Activated B cell treated with CpG ODN at 0.5 μM for 24 hours (primary cell): ENCODE data around the gene CD9. TPM values are rescaled to one million over a fixed set of nuclear protein-coding genes. Genes with fewer than 3 reads are reported as not detected.

Experiments
- ATAC-seq: fragments of 200-7000 bp; cut with Tn5 transposase; one replicate; pipeline ENCODE4 v1.10.0; 2021; ENCODE audit warnings: low read depth, mild to moderate bottlenecking, moderate library complexity
- CTCF ChIA-PET: fragments of 350-600 bp; sonication (Branson Sonifier 250); formaldehyde crosslinking; loops from one replicate; lab custom pipeline; 2021; ENCODE audit warnings: antibody characterized with exemption; lab: Charles Lee
- POLR2A ChIA-PET: fragments of 350-600 bp; sonication (Branson Sonifier 250); formaldehyde crosslinking; loops from one replicate; lab custom pipeline; 2021; ENCODE audit warnings: antibody characterized with exemption; lab: Charles Lee
- DNase-seq: peaks from one replicate; pipeline ENCODE4 v3.0.0; 2022
- H3K27ac Mint-ChIP-seq: one replicate; pipeline ENCODE4 v1.8.0; 2020; ENCODE audit warnings: mixed read lengths
- H3K27me3 Mint-ChIP-seq: one replicate; pipeline ENCODE4 v1.8.0; 2021; ENCODE audit warnings: mixed read lengths
- H3K36me3 Mint-ChIP-seq: one replicate; pipeline ENCODE4 v1.8.0; 2021; ENCODE audit warnings: low read depth, mixed read lengths
- H3K4me1 Mint-ChIP-seq: one replicate; pipeline ENCODE4 v1.8.0; 2021; ENCODE audit warnings: mixed read lengths
- H3K4me3 Mint-ChIP-seq: one replicate; pipeline ENCODE4 v1.8.0; 2020; ENCODE audit warnings: mild to moderate bottlenecking, mixed read lengths
- H3K9me3 Mint-ChIP-seq: one replicate; pipeline ENCODE4 v1.8.0; 2020; ENCODE audit warnings: mixed read lengths
- CTCF ChIP-seq: fragments of 200-600 bp; IDR thresholded peaks from one replicate; pipeline ENCODE4 v1.8.0; 2022; ENCODE audit warnings: antibody characterized with exemption, mild to moderate bottlenecking
- intact Hi-C: fragments of 100-400 bp; cut with micrococcal nuclease; formaldehyde crosslinking; loops from one replicate; pipeline ENCODE4 v1.15.1; 2024
- total RNA-seq: library from RNA; stranded (reverse); gene quantifications from 2 replicates; pipeline ENCODE4 v1.2.3, GENCODE V29; 2022

The CD9 gene
- total RNA-seq, 1 donor from 2014 or later = 2.5 TPM

GRCh38 chr12:6279256-6279628, 79.0 kb downstream of the CD9 start:
- Mint-ChIP-seq H3K36me3 (no peaks in the 10 kb centered on the region), H3K4me3 (peak overlapping the region; percentile 50), H3K27ac (no peak overlapping the region), H3K9me3 (no peaks in the 10 kb centered on the region), H3K4me1 (peaks cover 6% of the 10 kb centered on the region), H3K27me3 (peaks cover 48% of the 10 kb centered on the region)
- intact Hi-C loops = loop anchor here (2.0 to 5.0 kb wide), 2 partner anchors 54 to 193 kb away; partner anchors contain the start of gene VAMP1
- no peak for DNase-seq
- ChIA-PET CTCF (interaction anchor here (0.6 to 4.7 kb wide), 18 partner anchors 9 to 291 kb away, joined by 3 to 50 read pairs (median 4); partner anchors contain the start of gene CD9), POLR2A (no interaction called here)
- TF ChIP-seq CTCF = no peak
- no peak for ATAC-seq

- peak overlapping the region; percentile 28 for H3K4me3 Mint-ChIP-seq
- DNase-seq = no peak
- no peak for ATAC-seq
- no peaks in the 10 kb centered on the region for H3K36me3 Mint-ChIP-seq
- ChIA-PET POLR2A (no interaction called here), CTCF (interaction anchor here (0.8 to 4.7 kb wide), 7 partner anchors 8 to 291 kb away, joined by 3 to 50 read pairs (median 7); no protein-coding TSS in a partner anchor)
- TF ChIP-seq CTCF = no peak
- intact Hi-C loops = loop anchor here (2.0 to 5.0 kb wide), 2 partner anchors 55 to 193 kb away; partner anchors contain the start of gene VAMP1
- H3K4me1 Mint-ChIP-seq = peaks cover 6% of the 10 kb centered on the region
- H3K27me3 Mint-ChIP-seq = peaks cover 50% of the 10 kb centered on the region
- no peaks in the 10 kb centered on the region for H3K9me3 Mint-ChIP-seq
- no peak overlapping the region for H3K27ac Mint-ChIP-seq
Measured at GRCh38 chr12:6279631-6280030, 79.4 kb downstream of the CD9 start.

GRCh38 chr12:6280053-6280469, 79.9 kb downstream of the CD9 start:
- peak overlapping the region; percentile 28 for H3K4me3 Mint-ChIP-seq
- intact Hi-C loops = no loop called here
- POLR2A ChIA-PET = no interaction called here
- CTCF ChIA-PET = interaction anchor here (1.9 to 4.7 kb wide), 2 partner anchors 85 to 292 kb away, joined by 8 to 50 read pairs; no protein-coding TSS in a partner anchor
- no peak for DNase-seq
- H3K4me1 Mint-ChIP-seq = peaks cover 6% of the 10 kb centered on the region
- no peak for ATAC-seq
- H3K36me3 Mint-ChIP-seq = no peaks in the 10 kb centered on the region
- no peaks in the 10 kb centered on the region for H3K9me3 Mint-ChIP-seq
- H3K27me3 Mint-ChIP-seq = peaks cover 48% of the 10 kb centered on the region
- H3K27ac Mint-ChIP-seq = no peak overlapping the region
- no peak for TF ChIP-seq CTCF

GRCh38 chr12:6280672-6281071, 80.5 kb downstream of the CD9 start:
- ATAC-seq (no peak), DNase-seq (no peak)
- H3K4me3 Mint-ChIP-seq = no peak overlapping the region
- no peak for TF ChIP-seq CTCF
- peaks cover 6% of the 10 kb centered on the region for H3K4me1 Mint-ChIP-seq
- intact Hi-C loops = no loop called here
- no peak overlapping the region for H3K27ac Mint-ChIP-seq
- no peaks in the 10 kb centered on the region for H3K36me3 Mint-ChIP-seq
- no peaks in the 10 kb centered on the region for H3K9me3 Mint-ChIP-seq
- peaks cover 44% of the 10 kb centered on the region for H3K27me3 Mint-ChIP-seq
- POLR2A ChIA-PET = no interaction called here
- CTCF ChIA-PET = interaction anchor here (4.7 kb wide), 1 partner anchor 85 kb away, joined by 50 read pairs; no protein-coding TSS in a partner anchor

- Mint-ChIP-seq H3K36me3 (no peaks in the 10 kb centered on the region), H3K27ac (no peak overlapping the region), H3K4me3 (no peak overlapping the region), H3K4me1 (peaks cover 6% of the 10 kb centered on the region), H3K27me3 (peaks cover 40% of the 10 kb centered on the region), H3K9me3 (no peaks in the 10 kb centered on the region)
- ATAC-seq = no peak
- DNase-seq = no peak
- intact Hi-C loops = no loop called here
- ChIA-PET CTCF (no interaction called here), POLR2A (no interaction called here)
- no peak for TF ChIP-seq CTCF
Measured at GRCh38 chr12:6281081-6281809, 81.0 kb downstream of the CD9 start.
